T-helper 1 cell treated with Interleukin-12 subunit alpha and Interleukin-12 subunit beta and Interleukin-4 antibody, amounts not matched to agents 30 ng/mL and 1 ng/mL, for 36 hours (primary cell): Measurements from ENCODE around the gene MDP1. TPM values are rescaled to one million over a fixed set of nuclear protein-coding genes. Genes with fewer than 3 reads are reported as not detected.

Experiments used
- total RNA-seq: library from RNA; stranded (reverse); gene quantifications from 2 replicates; pipeline ENCODE4 v1.2.3, GENCODE V29; 2022

The MDP1 gene
- total RNA-seq, 1 donor from 2014 or later: 14.5 TPM

Other genes with a start within 250 kb of the MDP1 start
- 17.6 and 19.0 TPM in 2 replicates for gene DHRS4L2, start 227.1 kb downstream of the MDP1 start, total RNA-seq
- gene CARMIL3, start 164.1 kb downstream of the MDP1 start, total RNA-seq: 2.3 and 3.2 TPM in 2 replicates
- not detected in 2 replicates for gene CPNE6, start 144.5 kb downstream of the MDP1 start, total RNA-seq
- gene PCK2, start 121.8 kb downstream of the MDP1 start, total RNA-seq: 46.1 and 51.2 TPM in 2 replicates
- gene DCAF11, start 101.3 kb downstream of the MDP1 start, total RNA-seq: 81.8 and 89.9 TPM in 2 replicates
- 2.4 and 2.5 TPM in 2 replicates for gene NRL, start 101.1 kb downstream of the MDP1 start, total RNA-seq
- gene FITM1, start 85.4 kb downstream of the MDP1 start, total RNA-seq: 1.1 and 1.7 TPM in 2 replicates
- 545 and 567 TPM in 2 replicates for gene PSME1, start 79.9 kb downstream of the MDP1 start, total RNA-seq
- 17.9 and 18.2 TPM in 2 replicates for gene EMC9, start 74.5 kb downstream of the MDP1 start, total RNA-seq
- gene PSME2, start 69.5 kb downstream of the MDP1 start, total RNA-seq: 802 and 822 TPM in 2 replicates
- 145 and 153 TPM in 2 replicates for gene RNF31, start 68.6 kb downstream of the MDP1 start, total RNA-seq
- gene IRF9, start 54.8 kb downstream of the MDP1 start, total RNA-seq: 304 and 321 TPM in 2 replicates
- gene REC8, start 44.0 kb downstream of the MDP1 start, total RNA-seq: 72.3 and 78.3 TPM in 2 replicates
- gene IPO4, start 27.2 kb downstream of the MDP1 start, total RNA-seq: 48.1 and 50.6 TPM in 2 replicates
- gene TM9SF1, start 20.6 kb downstream of the MDP1 start, total RNA-seq: 35.8 and 45.3 TPM in 2 replicates
- gene TSSK4, start 10.4 kb downstream of the MDP1 start, total RNA-seq: 0.27 and 0.83 TPM in 2 replicates
- gene CHMP4A, start 2.6 kb downstream of the MDP1 start, total RNA-seq: 96.5 and 104 TPM in 2 replicates
- gene NEDD8, start 16.3 kb upstream of the MDP1 start, total RNA-seq: 187 and 191 TPM in 2 replicates
- 58.0 and 71.9 TPM in 2 replicates for gene GMPR2, start 16.9 kb upstream of the MDP1 start, total RNA-seq
- 148 and 151 TPM in 2 replicates for gene TINF2, start 26.6 kb upstream of the MDP1 start, total RNA-seq
- gene TGM1, start 47.1 kb upstream of the MDP1 start, total RNA-seq: 6.4 and 6.7 TPM in 2 replicates
- 51.6 and 55.3 TPM in 2 replicates for gene RABGGTA, start 55.5 kb upstream of the MDP1 start, total RNA-seq
- gene DHRS1, start 83.7 kb upstream of the MDP1 start, total RNA-seq: 23.3 and 25.2 TPM in 2 replicates
- gene NOP9, start 83.8 kb upstream of the MDP1 start, total RNA-seq: 40.1 and 42.6 TPM in 2 replicates
- gene CIDEB, start 91.9 kb upstream of the MDP1 start, total RNA-seq: 23.7 and 27.8 TPM in 2 replicates
- 15.1 and 17.8 TPM in 2 replicates for gene LTB4R2, start 94.1 kb upstream of the MDP1 start, total RNA-seq
- gene LTB4R, start 95.4 kb upstream of the MDP1 start, total RNA-seq: 21.6 and 24.2 TPM in 2 replicates
- 4.3 and 5.3 TPM in 2 replicates for gene ADCY4, start 119.0 kb upstream of the MDP1 start, total RNA-seq
- 37.1 and 41.9 TPM in 2 replicates for gene RIPK3, start 123.9 kb upstream of the MDP1 start, total RNA-seq
- 0.59 TPM in 1 of 2 replicates, not detected in the other for gene NFATC4, start 152.1 kb upstream of the MDP1 start, total RNA-seq
- 0.12 and 0.17 TPM in 2 replicates for gene NYNRIN, start 182.9 kb upstream of the MDP1 start, total RNA-seq
- gene CBLN3, start 213.6 kb upstream of the MDP1 start, total RNA-seq: 17.7 and 18.5 TPM in 2 replicates
- gene KHNYN, start 213.9 kb upstream of the MDP1 start, total RNA-seq: 97.9 and 101 TPM in 2 replicates
- gene SDR39U1, start 226.7 kb upstream of the MDP1 start, total RNA-seq: 49.9 and 55.0 TPM in 2 replicates